Spleen (tissue), 11 donors: Measurements from ENCODE around the gene APCDD1L. TPM values are rescaled to one million over a fixed set of nuclear protein-coding genes. Genes with fewer than 3 reads are reported as not detected.

Experiments used
- DNase-seq: peaks from one replicate; pipeline ENCODE4 v3.0.0-alpha.2; 2020
- H3K27ac ChIP-seq, 8 donors: fragments of 200-600 bp; sonication (generic) in 7 of 8; 1 replicate in 4 of 8; 2 replicates in 4 of 8; pipeline versions ENCODE4 v1.5.0 to v1.8.0; 2016 to 2021; ENCODE audit warnings: inconsistent platforms in 4 of 8, mild to moderate bottlenecking in 4 of 8, moderate library complexity in 1 of 8
- H3K27me3 ChIP-seq, 7 donors: fragments of 200-600 bp; sonication (generic) in 6 of 7; replicated peaks in 1 of 7; 1 replicate in 4 of 7; 2 replicates in 3 of 7; pipeline versions ENCODE4 v1.5.0 to v1.8.0; 2016 to 2021; ENCODE audit warnings: inconsistent platforms in 3 of 7, mild to moderate bottlenecking in 1 of 7
- H3K36me3 ChIP-seq, 6 donors: fragments of 200-600 bp; sonication (generic) in 5 of 6; 1 replicate in 4 of 6; 2 replicates in 2 of 6; pipeline versions ENCODE4 v1.5.0 to v1.8.0; 2016 to 2021; ENCODE audit warnings: inconsistent platforms in 2 of 6
- H3K4me1 ChIP-seq, 6 donors: fragments of 200-600 bp; sonication (generic) in 5 of 6; 1 replicate in 3 of 6; 2 replicates in 3 of 6; pipeline versions ENCODE4 v1.5.0 to v1.8.0; 2016 to 2021; ENCODE audit warnings: inconsistent platforms in 3 of 6
- H3K4me3 ChIP-seq, 8 donors: fragments of 200-600 bp; sonication (generic) in 7 of 8; 1 replicate in 4 of 8; 2 replicates in 4 of 8; pipeline versions ENCODE4 v1.5.0 to v1.8.0; 2016 to 2021; ENCODE audit warnings: inconsistent platforms in 4 of 8, mild to moderate bottlenecking in 4 of 8, moderate library complexity in 2 of 8
- H3K9me3 ChIP-seq, 8 donors: fragments of 200-600 bp; sonication (generic) in 7 of 8; 1 replicate in 4 of 8; 2 replicates in 4 of 8; pipeline versions ENCODE4 v1.5.0 to v1.8.0; 2016 to 2021; ENCODE audit warnings: inconsistent platforms in 4 of 8
- CTCF ChIP-seq, 11 experiments: fragments of 200-600 bp in 7 of 11; fragments of 450-650 bp in 4 of 11; sonication (generic) in 4 of 11; IDR thresholded peaks in 8 of 11; conservative IDR thresholded peaks in 3 of 11; 1 replicate in 7 of 11; 2 replicates in 4 of 11; pipeline versions ENCODE4 v1.4.0 to v1.8.0; 2016 to 2021; ENCODE audit warnings: antibody characterized with exemption in 11 of 11, inconsistent platforms in 4 of 11, mild to moderate bottlenecking in 1 of 11
- POLR2A ChIP-seq, 3 donors: fragments of 450-650 bp; IDR thresholded peaks; one replicate each; pipeline ENCODE4 v1.5.1; 2017; ENCODE audit warnings: antibody characterized with exemption in 3 of 3, mild to moderate bottlenecking in 1 of 3
- POLR2AphosphoS5 ChIP-seq, 3 donors: sonication (generic); formaldehyde crosslinking; IDR thresholded peaks; one replicate each; pipeline ENCODE4 v1.5.1; 2017; ENCODE audit warnings: antibody characterized with exemption in 3 of 3
- WGBS, 5 donors: extraction: QIAGEN DNeasy Blood & Tissue Kit in 3 of 5; methylation state at CpG; one replicate each; pipeline versions ENCODE4 v1.1.5 to v1.1.7; 2013 to 2018; 5-methylcytosine and 5-hydroxymethylcytosine counted together
- intact Hi-C: fragments of 100-400 bp; cut with DNase I; formaldehyde crosslinking; loops from one replicate; pipeline ENCODE4 v1.15.0; 2023; ENCODE audit warnings: low total_unique reads
- polyA plus RNA-seq, 3 donors: library from polyadenylated mRNA; stranded (reverse); fragments of 200-250 nt; gene quantifications; one replicate each; pipeline ENCODE4 v1.2.1, GENCODE V29; 2013
- total RNA-seq, 7 donors: library from RNA; depleted of rRNA in 3 of 7; stranded (reverse); fragments of >200 nt in 3 of 7; fragmentation: NEBNext Ultra II Directional in 4 of 7; extraction: Animal tissue kit (Norgen Biotek cat#: 25700) in 4 of 7; gene quantifications; one replicate each; pipeline versions ENCODE4 v1.1.0 to v1.2.1, GENCODE V29; 2016 to 2021
- donor health status: healthy with polysubstance abuse.
- donor health status: DM: no; HTN: no; CAD: no; lungs with moderate emphysema.
- donor health status: DM: no; HTN: no; CAD: no.
- donor health status: Bipolar disorder and iron deficiency.
- donor health status: healthy.
- donor health status: DM: no; HTN: no; CAD: no.
- donor health status: DM: yes; HTN: yes; CAD: no.

The APCDD1L gene
- total and polyA plus RNA-seq, 10 donors, result 0.03 to 0.50 TPM; not detected in 8

- no peak overlapping the region for H3K27ac ChIP-seq
- no peaks in the 10 kb centered on the region for H3K9me3 ChIP-seq
- H3K27me3 ChIP-seq, result no peaks in the 10 kb centered on the region
- intact Hi-C loops, result loop anchor here (5.0 to 10.0 kb wide), 2 partner anchors 50 to 208 kb away; no protein-coding TSS in a partner anchor
- H3K36me3 ChIP-seq, result peaks cover 0 to 97% (median 40%) of the 10 kb centered on the region in 6 donors
- peaks cover 0 to 12% (median 3%) of the 10 kb centered on the region in 6 donors for H3K4me1 ChIP-seq
- TF ChIP-seq POLR2AphosphoS5 (IDR thresholded peaks at IDR 0.05) (no peak), POLR2A (IDR thresholded peaks at IDR 0.05) (no peak), CTCF (IDR thresholded peaks at IDR 0.05 in 8 of 11, conservative IDR thresholded peaks at IDR 0.05 in 3 of 11) (no peak)
- DNase-seq, result no peak
- no peak overlapping the region for H3K4me3 ChIP-seq
- 96 to 98% (median 97%) methylated on average over 5 of the region's 5 CpGs for WGBS, 5 donors
These were observed 70.4 kb downstream of the APCDD1L start for GRCh38 chr20:58444746-58445255.

DNA sequence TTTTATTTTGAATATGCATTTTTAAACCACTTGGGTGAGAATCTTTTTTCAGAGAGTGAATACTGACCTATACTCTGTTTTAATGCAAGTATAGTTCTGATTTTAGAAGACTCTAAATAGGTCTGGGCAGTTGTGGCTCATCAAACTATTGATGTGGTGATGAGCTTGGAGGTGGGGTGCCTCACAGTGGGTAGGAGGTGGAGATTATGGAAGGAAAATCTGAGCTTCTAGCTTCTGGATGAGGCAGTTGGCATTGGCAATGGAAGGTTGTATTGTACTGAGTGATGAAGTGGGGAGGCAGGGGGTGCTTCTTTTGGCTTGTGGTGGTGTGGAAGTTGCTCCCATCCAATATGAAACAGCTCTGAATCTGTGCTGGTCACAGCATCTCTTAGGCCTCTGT is 73.5 kb downstream of the APCDD1L start:
- H3K27me3 ChIP-seq, result no peaks in the 10 kb centered on the region
- no peaks in the 10 kb centered on the region for H3K9me3 ChIP-seq
- no peak overlapping the region for H3K4me3 ChIP-seq
- peaks cover 0 to 98% (median 35%) of the 10 kb centered on the region in 6 donors for H3K36me3 ChIP-seq
- no peak for DNase-seq
- TF ChIP-seq CTCF (IDR thresholded peaks at IDR 0.05 in 8 of 11, conservative IDR thresholded peaks at IDR 0.05 in 3 of 11) (no peak), POLR2A (IDR thresholded peaks at IDR 0.05) (no peak), POLR2AphosphoS5 (IDR thresholded peaks at IDR 0.05) (no peak)
- intact Hi-C loops, result loop anchor here (10.0 kb wide), 1 partner anchor 47 kb away; no protein-coding TSS in a partner anchor
- H3K27ac ChIP-seq, result no peak overlapping the region
- peaks cover 0 to 34% (median 19%) of the 10 kb centered on the region in 6 donors for H3K4me1 ChIP-seq

DNA sequence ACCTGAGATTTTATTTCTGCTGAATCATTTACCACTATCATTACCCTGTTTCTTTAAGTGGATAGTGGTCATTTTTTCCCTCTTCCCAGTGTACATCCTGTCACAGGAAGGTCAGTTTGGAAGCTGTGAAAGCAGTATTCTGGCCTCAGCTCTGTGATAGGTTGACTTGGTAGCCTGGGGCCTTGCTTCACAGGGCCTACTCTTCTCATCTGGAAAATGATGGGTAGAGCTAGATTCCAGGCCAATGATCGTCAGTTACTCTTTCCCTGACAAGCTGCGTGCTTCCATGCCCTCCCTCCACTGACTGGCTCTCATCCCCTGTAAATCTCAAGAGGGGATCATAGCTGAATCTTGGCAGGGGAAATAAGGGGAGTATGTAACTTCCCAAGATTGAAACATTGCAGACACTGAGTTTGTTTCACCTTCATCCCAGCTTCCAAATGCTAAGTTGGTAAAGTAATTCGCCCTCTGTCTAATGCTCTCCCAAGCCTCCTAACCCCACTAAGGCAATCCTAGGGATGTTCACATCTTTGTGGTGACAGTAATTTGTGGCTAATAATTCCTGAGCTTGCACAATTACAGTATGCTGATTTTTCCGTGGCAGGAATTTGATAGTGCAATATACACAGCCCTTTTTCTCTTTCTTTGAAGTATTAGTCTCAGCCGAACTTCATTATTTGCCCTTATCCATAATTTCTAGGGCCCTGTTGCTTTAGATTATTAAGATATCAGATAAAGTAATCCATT is 75.0 kb downstream of the APCDD1L start:
- Histone ChIP-seq H3K4me1 (peaks cover 0 to 38% (median 19%) of the 10 kb centered on the region in 6 donors), H3K4me3 (no peak overlapping the region), H3K9me3 (no peaks in the 10 kb centered on the region), H3K36me3 (peaks cover 0 to 98% (median 30%) of the 10 kb centered on the region in 6 donors), H3K27me3 (no peaks in the 10 kb centered on the region), H3K27ac (peak overlapping the region in 4 of 8 donors; percentile 35 to 75 (median 64))
- no peak for TF ChIP-seq POLR2AphosphoS5 (IDR thresholded peaks at IDR 0.05)
- no peak for TF ChIP-seq POLR2A (IDR thresholded peaks at IDR 0.05)
- TF ChIP-seq CTCF (IDR thresholded peaks at IDR 0.05 in 8 of 11, conservative IDR thresholded peaks at IDR 0.05 in 3 of 11), result no peak
- no peak for DNase-seq
- 78 to 84% (median 80%) methylated on average over 5 of the region's 5 CpGs for WGBS, 5 donors
- intact Hi-C loops, result loop anchor here (10.0 kb wide), 1 partner anchor 45 kb away; no protein-coding TSS in a partner anchor
